D721Med (cell line): Measurements from ENCODE around the gene ISG20.
A peak's percentile ranks its signal among the peaks of the same experiment; 100 is the strongest.

ENCODE experiments used
- DNase-seq: peaks from one replicate; pipeline ENCODE4 v3.0.0; 2011; ENCODE audit warnings: low spot score; ENCODE audit not compliant: insufficient read length
- FAIRE-seq: peaks from 2 replicates; lab custom pipeline; 2011; peaks lifted over from hg19 to GRCh38; lab: Jason Lieb, UNC
- TF ChIP-seq, protein P1 (sequence below): IDR thresholded peaks from 2 replicates; pipeline ENCODE4 v1.5.1; 2012; ENCODE audit warnings: mild to moderate bottlenecking, control low read depth; ENCODE audit not compliant: insufficient read depth; ENCODE audit errors: missing control alignments

The ISG20 gene

GRCh38 chr15:88701561-88702095 lies 62.8 kb downstream of the ISG20 start:
- DNase-seq (no peak), FAIRE-seq (no peak)
- TF ChIP-seq, protein P1, sequence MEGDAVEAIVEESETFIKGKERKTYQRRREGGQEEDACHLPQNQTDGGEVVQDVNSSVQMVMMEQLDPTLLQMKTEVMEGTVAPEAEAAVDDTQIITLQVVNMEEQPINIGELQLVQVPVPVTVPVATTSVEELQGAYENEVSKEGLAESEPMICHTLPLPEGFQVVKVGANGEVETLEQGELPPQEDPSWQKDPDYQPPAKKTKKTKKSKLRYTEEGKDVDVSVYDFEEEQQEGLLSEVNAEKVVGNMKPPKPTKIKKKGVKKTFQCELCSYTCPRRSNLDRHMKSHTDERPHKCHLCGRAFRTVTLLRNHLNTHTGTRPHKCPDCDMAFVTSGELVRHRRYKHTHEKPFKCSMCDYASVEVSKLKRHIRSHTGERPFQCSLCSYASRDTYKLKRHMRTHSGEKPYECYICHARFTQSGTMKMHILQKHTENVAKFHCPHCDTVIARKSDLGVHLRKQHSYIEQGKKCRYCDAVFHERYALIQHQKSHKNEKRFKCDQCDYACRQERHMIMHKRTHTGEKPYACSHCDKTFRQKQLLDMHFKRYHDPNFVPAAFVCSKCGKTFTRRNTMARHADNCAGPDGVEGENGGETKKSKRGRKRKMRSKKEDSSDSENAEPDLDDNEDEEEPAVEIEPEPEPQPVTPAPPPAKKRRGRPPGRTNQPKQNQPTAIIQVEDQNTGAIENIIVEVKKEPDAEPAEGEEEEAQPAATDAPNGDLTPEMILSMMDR: peak; percentile 48

DNA sequence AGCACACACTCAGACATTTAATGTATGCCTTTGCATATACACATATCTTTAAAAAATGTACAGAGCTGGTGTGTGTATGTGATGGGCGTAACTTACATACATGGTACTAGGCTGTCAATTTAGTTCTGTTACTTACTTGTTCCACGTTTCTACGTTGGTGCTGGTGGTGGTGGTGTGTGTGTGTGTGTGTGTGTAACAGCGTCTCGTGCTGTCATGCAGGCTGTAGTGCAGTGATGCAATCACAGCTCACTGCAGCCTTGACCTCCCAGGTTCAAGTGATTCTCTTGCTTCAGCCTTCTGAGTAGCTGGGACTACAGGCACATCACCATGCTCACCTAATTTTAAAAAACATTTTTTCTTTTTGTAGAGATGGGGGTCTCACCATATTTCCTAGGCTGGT lies 64.2 kb downstream of the ISG20 start:
- no peak for FAIRE-seq
- TF ChIP-seq, protein P1: no peak
- no peak for DNase-seq

GRCh38 chr15:88703533-88703932 lies 64.7 kb downstream of the ISG20 start:
- DNase-seq: no peak
- TF ChIP-seq, protein P1: no peak
- FAIRE-seq: no peak

DNA sequence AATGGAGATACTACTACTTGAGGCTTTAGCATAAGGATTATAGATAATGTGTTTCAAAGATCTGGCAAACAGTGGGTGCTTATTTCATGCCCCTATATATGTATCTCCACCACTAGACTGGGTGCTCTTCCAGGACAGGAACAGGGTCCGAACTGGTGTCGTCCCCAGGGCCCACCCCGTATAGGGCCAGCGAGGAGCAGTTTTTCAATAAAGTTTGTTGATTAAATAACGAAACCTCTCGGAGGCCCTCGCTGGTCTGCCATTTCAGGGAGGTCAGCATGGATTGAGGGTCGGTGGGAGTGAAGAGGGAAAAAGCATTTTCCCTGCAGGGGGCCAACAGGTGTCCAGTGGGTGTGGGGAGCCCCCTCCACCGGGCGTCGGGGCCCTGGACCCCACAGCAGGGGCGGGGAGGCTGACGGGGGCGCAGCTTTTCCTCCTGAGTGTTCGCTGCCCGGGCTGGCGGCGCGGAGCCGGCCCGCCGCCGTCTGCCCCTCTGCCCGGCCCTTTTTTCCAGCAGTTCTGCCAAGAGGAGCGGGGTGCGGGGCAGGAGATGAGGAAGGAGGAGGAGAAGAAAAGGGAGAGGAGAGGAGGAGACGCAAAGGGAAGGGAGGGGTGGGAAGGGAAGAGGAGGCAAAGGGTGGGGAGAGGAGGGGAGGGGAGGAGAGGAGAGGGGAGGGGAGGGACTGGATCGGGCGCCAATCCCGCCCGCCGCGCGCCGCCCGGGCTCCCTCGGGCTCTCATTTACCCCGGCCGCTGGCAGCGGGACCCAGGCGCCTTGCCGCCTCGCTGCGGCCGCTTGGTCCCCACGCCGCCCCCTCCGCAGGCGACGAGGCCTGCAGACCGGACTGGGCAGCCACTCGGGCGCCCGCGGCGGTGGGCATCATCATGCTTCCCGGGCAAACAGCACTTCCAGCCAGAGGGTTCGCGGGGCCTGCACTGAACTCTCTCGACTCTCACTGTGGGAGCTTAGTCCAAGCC lies 66.3 kb downstream of the ISG20 start:
- FAIRE-seq (no peak), DNase-seq (no peak)
- TF ChIP-seq, protein P1: no peak

- DNase-seq (no peak), FAIRE-seq (no peak)
- TF ChIP-seq, protein P1: no peak
Measured at GRCh38 chr15:88705769-88706165, 67.0 kb downstream of the ISG20 start.
